Activated CD4-positive, alpha-beta T cell treated with anti-CD3 and anti-CD28 coated beads for 1 hour (primary cell): ENCODE measurements around the gene COA7.

Experiments
- DNase-seq: peaks from one replicate; pipeline ENCODE4 v3.0.0-alpha.2; 2020

Gene COA7

DNA sequence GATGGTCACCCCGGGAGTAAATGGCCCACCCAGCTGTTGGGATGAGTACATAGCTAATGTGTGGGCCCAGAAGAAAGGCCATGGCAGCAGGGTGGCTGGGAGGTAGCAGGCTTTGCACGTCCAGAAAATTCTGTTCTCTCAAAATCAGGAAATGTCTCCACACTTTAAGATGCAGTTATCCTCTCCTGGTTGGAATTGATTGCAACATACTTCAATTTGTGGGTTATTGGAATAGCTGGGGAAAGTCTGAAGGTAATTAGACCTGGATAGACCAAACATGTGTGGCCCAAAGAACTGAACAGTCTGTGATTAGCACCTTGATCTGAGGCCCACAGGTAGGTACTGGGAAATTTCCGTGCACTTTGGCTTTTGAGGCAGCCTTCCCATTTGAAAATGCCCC, 30.2 kb downstream of the COA7 start:
- no peak for DNase-seq

DNA sequence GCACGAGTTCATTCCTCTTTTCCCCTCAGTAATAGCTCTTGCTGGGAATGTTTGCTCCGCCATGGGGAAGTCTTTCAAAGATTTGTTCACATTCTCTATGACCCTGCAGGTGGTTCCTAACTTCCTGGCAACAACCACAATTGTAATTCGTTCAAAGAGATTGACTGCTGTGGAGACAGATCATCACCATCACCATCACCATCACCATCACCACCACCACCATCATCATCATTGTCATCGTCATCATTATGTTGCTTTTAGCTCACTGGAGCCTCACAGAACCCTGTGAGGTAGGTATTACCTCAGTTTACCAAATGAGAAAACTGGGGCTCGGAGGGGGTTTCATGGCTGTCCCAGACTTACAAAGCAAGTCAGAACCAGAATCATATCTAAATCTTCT, 30.9 kb downstream of the COA7 start:
- DNase-seq, result no peak

DNA sequence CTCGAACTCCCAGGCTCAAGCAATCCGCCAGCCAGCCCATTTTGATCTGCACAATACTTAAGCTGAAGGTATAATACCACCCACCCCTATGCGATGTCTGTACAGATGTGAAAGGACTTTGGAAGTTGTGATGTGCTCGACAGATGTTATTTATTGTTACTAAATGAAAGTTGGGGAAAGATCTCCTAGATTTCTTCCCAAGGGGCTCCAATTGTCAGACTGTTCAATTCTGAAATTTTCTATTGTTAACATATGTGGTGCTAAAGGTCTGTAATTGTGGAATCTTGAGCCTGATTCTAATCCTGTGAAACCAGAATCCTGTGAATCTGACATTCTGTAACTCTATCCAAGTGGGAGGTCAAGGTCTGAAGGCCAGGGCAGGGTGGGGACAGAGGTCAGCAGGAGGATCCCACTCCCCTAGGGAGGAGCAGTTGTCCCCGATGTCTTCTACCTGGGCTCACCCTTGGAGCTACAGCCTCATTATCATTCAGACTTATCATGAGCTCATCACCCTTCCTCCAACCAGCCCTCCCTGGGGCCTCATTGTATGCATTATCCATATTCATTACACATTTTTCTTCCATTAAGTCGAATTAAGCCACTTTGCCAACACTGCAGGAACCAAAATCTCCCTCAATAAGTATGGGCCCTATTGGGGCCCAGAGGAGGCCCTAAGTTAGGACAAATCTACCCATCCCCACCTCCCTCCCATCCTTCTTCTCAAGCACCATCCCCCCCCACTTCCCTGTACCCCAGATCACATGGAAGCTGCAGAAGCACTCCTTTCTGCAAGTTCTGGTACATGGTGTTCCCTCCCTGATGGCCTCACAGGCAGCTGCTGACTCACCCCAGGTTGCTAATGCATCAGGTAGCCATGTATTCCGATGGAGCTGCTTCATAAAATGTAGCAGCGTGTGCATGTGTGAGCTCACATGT, 32.9 kb downstream of the COA7 start:
- no peak for DNase-seq

DNA sequence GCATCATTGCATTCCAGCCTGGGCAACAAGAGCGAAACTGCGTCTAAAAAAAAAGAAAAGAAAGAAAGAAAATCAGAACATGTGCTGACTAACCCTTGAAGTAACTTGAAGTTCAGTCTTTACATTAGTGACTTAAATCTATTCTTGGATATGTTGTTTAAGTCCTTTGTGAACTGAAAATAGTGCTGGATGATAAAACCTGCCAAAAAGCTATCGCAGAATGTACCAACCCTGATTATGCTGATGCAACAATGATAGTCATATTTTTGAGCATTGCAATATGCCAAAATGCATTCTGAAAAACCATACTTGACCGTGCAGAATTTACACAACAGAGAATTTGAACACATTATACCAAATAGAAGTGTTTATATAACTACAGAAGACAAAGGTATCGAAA, 34.4 kb downstream of the COA7 start:
- no peak for DNase-seq

DNA sequence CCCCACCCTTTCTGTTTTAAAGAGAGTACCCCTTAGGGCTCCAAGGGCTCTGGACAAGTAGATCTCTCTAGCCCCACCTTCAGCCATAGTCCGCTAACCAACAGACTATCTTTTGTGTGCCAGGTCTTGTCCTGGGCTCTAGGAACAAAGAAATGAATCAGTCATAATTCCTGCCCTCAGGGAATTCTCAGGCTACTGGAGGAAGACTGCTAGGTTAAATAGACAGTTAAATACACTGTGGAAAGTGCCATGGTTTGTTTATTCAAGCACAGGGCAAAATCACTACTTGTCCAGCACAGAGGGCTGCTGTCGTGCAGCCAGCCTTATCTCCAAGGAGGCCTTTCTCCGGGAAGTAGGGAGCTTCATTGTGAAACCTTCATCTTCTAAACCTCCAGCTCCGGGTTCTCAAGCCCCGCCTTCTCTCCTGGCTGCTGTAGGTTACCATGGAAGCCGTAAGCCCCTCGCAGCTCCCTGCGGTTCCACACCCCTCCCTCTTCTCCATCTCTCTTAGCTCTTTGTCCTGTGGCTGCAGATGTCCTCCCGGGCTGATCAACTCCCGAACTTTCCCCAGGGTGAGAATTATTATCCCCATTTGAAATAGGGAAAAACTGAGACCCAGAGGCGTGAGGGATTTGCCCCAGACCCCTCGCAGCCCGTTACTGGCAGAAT, 35.4 kb downstream of the COA7 start:
- no peak for DNase-seq

DNA sequence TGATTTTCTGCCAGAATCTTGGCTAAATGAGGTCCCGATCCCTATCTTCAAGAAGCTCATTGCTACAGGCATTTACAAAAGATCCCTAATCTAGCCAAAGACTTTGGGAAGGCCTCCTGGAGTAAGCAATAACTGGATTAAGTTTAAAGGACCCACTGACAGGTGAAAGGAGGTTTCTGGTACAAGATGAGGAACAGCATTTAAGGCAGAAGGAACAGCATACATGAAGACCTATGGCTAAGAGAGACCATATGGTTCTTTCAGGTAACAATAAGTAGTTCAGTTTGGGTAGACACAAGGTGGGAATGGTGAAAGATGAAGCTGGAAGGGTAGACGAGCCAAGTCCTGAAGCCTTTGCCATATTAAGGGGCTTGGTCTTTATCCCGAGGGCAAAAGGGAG, 37.3 kb downstream of the COA7 start:
- DNase-seq, result no peak

DNA sequence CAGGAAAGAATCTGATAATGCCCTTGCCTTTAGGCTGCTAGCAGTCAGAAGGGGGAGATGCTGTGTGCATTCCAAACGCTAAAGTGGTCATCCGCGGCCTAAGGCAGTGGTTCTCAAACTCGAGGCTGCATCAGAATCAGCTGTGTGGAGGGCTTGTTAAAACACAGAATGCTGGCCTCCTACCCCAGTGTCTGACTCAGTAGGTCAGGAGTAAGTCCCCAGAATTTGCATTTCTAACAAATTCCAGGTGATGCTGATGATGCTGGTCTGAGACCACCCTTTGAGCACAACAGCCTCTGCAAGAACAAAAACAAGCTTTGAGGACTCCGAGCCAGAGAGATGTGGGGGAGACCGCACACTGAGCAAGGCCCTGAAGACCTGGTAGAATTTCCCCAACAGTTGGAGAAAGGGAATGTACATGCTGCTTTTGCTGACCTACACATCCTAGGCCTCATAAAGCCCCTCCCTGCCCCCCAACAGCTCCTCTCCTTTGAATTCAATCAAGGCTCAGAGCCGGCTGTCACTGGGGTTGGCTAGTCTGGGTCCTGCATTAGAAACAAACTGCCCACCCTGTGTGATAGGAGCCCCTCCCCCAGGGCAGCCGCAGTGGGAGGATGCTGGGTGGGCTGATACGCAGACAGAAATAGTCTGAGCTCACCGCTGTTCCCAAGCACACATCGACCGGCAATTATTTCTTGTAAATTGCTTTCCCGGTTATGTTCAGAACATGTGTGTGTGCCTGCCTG, 38.1 kb downstream of the COA7 start:
- no peak for DNase-seq

DNA sequence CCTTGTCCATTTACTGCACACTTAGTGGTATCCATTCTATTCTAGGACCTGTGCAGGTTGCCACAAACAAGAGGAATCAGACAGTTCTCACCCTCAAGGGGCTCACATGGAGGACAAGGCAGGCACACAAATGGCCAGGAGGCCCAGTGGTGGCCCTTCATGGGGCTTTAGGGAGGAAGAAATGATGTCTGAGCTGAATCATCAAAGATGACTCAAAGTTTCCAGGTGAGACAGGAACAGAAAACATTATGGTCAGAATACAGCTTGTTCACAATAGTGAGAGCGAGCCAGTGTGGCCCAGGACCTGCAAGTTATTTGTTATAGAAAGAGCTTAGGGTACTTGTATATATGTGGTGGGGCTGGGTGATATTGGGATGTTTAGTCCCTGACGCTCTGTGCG, 38.8 kb downstream of the COA7 start:
- DNase-seq, result no peak

DNA sequence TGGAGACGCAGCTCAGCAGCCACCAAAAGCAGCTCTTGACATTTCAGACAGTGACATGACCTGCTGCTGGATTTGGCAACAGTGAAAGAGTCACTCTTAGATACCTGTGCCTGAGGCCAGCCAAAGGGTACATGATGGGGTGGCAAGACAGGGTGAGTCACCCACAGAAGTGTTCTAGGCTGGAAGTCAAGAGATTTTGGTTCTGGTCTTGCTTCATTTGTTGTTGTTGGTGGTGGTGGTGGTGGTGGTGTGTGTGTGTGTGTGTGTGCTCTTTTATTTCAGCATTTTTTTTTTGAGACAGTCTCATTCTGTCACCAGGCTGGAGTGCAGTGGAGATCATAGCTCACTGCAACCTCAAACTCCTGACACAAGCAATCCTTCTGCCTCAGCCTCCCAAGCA, 39.4 kb downstream of the COA7 start:
- no peak for DNase-seq

DNA sequence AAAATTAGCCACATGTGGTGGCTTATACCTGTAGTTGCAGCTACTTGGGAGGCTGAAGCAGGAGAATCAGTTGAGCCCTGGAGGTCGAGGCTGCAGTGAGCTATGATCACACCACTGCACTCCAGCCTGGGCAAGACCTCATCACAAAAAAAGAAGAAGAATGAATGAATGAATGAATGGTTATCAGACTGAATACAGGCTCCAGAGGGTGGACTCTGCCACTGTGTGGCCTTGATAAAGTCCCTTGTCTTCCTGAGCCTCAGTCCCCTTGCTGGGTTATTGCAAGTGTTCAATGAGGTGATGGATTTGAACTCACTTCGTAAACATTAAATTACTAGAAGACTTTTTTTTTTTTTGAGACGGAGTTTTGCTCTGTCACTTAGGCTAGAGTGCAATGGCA, 40.4 kb downstream of the COA7 start:
- DNase-seq, result no peak

DNA sequence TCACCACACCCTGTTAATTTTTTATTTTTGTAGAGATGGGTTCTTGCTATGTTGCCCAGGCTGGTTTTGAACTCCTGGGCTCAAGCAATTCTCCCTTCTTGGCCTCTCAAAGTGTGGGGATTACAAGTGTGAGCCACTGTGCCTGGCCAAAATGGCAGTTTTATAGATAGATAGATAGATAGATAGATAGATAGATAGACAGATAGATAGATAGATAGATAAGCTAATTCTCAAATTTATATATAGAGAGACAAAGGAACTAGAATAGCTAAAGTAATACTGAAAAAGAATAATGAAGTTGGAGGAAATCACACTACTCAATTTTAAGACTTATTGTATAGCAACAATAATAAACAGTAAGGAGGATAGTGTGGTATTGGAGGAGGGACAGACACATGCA, 44.1 kb downstream of the COA7 start:
- DNase-seq, result no peak

DNA sequence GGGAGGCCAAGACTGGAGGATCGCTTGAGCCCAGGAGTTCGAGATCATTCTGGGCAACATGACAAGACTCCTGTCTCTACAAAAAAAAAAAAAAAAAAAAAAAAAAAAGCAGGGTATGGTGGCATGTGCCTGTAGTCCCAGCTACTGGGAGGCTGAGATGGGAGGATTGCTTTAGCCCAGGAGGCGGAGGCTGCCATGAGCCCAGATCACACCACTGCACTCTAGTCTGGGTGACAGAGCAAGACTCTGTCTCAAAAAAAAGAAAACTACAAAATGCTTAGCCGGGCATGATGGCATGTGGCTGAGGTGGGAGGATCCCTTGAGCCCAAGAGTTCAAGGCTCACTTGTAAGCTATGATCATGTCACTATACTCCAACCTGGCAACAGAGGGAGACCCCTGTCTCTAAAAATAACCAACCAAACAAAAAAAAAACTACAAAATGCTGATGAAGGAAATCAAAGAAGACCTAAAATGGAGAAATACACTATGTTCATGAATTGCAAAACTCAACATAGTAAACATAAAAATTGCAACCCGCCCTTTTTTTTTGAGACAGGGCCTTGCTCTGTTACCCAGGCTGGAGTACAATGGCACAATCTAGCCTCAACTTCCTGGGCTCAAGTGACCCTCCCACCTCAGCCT, 44.8 kb downstream of the COA7 start:
- DNase-seq, result no peak

DNA sequence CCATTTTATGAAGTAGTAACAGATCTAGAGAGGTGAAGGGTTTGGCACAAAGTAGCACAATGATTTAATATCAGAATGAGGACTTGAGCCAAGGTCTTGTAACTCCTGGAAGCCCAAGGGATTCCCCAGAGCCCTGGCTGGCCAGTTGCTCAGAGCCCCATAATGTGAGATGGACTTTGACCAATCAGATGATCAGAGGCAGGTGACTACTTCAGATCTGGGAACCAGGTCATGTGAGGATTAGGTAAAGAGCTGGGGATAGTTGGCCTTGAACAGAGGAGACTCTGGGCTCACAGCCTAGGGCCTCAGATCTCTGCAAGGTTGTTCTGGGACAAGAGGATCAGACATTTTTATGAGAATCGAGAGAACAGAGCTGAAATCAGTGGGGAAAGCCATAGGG, 46.2 kb downstream of the COA7 start:
- DNase-seq, result no peak

DNA sequence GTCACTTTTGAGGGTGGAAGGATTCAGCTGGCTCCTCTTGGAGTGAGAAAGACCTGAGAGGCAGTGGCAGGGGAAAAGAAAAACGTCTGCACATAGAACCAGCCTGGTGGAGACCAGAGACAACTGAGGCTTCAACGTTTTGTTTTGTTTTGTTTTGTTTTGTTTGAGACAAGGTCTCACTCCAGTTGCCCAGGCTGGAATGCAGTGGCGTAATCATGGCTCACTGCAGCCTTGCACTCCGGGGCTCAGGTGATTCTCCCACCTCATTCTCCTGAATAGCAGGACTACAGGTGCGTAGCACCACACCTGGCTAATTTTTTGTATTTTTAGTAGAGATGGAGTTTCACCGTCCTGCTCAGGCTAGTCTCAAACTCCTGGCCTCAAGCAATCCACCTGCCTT, 52.9 kb downstream of the COA7 start:
- DNase-seq, result no peak

DNA sequence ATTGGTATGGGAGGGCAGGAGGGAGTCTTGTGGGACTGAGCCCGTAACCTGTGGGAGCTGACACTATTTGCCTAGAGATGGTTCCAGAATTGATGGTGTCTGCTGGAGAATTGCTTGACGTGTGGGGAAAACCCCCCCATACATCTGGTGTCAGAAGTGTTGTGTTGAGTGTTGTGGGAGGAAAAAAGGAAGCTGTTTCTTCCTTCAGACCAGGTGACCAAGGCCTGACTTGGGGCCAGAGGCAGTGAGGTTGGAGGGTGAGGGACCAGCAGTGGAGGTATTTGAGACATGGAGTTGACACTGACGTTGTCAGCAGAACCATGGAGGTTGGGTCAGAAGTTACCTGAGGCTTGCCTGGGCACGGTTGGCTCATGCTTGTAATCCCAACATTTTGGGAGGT, 56.8 kb downstream of the COA7 start:
- no peak for DNase-seq

DNA sequence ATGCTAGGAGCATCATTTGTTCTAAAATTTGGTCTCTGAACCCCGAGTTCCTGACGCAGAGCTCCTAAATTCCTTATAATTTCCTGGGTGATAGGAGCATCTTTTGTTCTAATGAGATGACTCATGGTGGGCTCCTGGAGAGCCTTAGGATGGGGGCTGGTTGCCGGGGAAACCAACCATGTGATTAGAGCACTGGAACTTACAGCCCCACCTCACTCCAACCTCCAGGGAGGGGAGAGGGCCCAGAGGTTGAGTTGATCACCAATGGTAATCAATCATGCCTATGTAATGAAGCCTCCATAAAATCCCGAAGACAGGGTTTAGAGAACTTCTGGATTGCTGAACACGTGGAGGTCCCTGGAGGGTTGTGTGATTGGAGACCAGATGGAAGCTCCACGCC, 57.5 kb downstream of the COA7 start:
- no peak for DNase-seq

DNA sequence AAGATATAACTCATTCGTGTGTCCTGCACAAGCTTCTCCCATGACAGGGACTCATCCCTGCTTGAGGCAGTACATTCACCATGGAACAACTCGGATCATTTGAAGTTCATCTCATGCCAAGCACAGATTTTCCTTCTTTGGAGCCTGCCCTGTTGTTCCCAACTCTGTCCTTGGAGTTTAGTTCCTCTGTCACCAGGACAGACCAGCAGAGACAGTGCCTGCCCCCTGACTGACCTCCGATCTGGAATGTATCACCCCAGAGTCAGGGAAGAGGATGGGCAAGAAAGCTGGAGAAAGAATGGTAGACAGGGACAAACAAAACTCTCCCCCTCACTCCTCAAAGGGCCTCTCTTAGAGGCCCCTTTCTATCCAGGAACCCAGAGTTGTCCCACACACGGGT, 60.2 kb downstream of the COA7 start:
- no peak for DNase-seq

DNA sequence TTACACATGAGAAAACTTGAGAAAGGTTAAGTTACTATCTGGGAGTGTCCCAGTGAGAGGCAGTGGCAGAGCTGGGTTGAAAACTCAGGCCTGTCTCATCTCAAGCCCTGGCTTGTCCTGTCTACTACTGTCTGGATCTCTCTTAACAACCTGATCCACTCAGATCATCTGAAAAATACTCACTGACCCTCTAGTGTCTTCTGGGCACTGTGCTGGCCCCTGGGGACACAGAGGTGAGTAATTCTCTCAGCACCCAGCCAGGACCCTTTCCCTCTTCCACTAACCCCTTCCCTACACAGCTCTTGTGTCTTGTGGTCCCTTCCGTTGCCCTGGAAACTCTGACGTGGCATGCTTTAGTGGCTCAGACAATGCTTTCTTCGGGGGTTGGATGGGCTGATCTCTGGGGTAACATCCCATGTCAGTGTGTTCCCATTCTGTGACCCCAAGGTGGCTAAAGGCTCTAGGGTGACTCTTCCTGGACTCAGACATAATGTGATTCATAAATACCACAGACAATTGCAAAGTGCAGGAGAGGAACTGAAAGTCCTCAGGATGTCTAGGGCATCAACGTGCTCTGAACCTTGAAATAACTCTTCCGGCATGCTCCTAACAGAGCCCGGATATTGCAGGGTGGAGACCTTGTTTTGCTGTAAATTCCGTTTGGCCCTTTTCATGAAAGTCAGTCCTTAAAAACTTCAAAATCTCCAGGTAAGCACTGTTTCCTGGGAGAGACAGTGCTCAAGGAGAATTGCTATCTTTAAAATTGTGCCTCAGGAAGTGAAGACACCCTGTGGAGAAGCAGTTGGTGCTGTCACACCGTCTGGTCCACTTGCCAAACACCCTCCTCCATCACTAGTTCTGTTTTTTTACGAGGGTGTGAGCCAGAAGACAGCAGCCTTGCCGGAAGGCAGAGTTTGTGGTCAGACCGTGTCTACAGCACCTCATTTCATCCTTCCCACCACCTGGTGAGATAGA, 61.1 kb downstream of the COA7 start:
- DNase-seq, result peak; percentile 59

DNA sequence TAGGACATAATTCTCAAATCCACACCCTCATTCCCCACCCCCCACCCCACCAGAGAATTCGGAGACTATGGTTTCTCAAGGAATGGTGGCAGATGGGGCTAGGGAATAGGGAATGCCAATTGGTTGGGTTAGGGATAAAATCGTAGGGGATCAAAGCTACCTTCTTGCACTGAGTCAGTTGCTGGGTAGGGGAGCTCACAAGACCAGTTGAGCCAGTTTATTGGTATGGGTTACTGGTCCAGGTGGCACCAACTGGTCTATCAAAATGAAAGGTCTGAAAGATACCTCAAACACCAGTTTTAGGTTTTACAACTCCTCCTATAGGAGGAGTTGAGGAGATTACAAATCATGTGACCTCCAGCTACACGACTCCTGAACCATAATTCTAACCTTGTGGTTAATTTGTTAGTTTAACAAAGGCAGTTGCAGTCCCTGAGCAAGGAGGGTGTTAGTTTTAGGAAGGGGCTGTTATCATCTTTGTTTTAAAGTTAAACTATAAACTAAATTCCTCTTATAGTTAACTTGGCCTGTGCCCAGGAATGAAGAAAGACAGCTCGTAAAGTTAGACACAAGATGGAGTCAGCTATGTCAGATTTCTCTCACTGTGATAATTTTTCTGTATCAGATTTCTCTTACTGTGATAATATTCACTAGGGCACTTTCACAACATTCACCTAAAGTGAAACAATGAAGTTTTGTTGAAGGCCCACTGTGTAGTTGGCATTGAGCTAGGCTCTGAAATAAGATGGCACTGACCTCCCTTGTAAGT, 62.6 kb downstream of the COA7 start:
- no peak for DNase-seq
